ENCODE measurements around the gene TRRAP.

GRCh38 chr7:98921608-98922372 is 43.5 kb downstream of the TRRAP start:
- no peak for TF ChIP-seq CTCF (IDR thresholded peaks at IDR 0.05)
- TF ChIP-seq POLR2A (IDR thresholded peaks at IDR 0.05), result no peak
- no peak for TF ChIP-seq POLR2AphosphoS5 (IDR thresholded peaks at IDR 0.05)
